HG02642 (cell line): Measurements from ENCODE around the gene IL1RAPL2.
"Not testable (repeated sequence)": the region's sequence is repeated elsewhere in the genome, so short reads cannot be mapped to it uniquely, and the experiment has no call there.

Experiments
- ATAC-seq: cut with Tn5 transposase; IDR thresholded peaks from one replicate; pipeline ENCODE4 v1.9.1; 2021; ENCODE audit warnings: mild to moderate bottlenecking; ENCODE audit not compliant: unreplicated experiment, poor library complexity

The IL1RAPL2 gene

DNA sequence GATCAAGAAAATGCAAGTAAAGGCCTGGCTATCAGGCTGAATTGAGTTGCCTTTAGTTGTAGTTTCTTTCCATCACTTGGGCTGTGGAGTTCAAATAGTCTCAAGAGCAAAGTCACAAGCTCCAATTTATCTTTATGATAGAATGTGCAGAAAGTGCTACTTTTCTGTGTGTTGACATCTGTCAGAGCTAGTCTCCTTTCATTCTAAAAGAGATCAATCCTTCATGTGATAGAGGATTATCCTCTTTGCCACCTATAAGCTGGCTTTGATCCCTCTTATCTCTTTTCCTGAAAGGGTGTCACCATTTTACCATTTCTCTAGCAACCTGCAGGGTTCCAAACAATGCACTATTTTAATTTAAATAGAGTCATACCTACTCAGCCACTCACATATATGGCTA lies 429.5 kb downstream of the IL1RAPL2 start:
- no peak for ATAC-seq

DNA sequence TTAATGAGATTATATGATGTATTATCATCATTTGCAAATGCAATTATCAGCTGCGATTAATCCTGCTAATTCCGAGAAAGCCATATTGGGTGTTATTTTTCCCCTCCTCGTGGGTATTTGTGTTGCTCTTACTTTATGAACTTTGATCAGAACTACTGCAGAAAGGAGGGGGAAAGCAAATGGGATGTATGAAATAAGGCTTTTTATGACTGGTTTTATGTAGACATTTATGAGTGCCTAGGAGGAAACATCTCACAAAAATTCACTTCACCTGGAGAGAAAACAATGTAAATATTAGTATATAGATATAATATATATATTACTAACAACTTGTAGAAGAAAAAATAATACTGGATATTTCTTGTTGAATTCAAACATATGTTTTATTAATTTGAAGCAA lies 440.1 kb downstream of the IL1RAPL2 start:
- ATAC-seq = no peak

GRCh38 chrX:105006996-105007395 lies 441.0 kb downstream of the IL1RAPL2 start:
- ATAC-seq = no peak

DNA sequence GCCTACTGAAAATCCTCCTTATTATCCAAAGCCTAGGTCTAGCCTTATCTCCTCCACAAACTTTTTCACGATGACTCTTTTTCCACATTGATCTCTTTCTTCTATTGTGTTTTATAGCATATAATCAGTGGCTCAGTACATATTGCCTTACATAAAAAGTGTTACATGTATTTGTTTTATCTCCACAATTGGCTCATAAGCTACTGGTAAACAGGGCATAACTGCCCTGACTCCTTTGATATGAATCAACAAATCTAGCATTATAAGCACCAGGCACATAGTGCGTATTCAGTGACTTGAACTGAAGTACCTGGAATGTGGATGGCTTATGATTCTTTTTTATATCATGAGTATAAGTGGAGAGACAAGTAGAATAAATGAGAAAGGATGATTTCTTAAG lies 447.7 kb downstream of the IL1RAPL2 start:
- no peak for ATAC-seq

GRCh38 chrX:105017641-105018040 lies 451.6 kb downstream of the IL1RAPL2 start:
- no peak for ATAC-seq

- ATAC-seq = no peak
These were observed 452.9 kb downstream of the IL1RAPL2 start for GRCh38 chrX:105018865-105019264.

GRCh38 chrX:105028962-105029361 lies 463.0 kb downstream of the IL1RAPL2 start:
- ATAC-seq = not testable (repeated sequence)

DNA sequence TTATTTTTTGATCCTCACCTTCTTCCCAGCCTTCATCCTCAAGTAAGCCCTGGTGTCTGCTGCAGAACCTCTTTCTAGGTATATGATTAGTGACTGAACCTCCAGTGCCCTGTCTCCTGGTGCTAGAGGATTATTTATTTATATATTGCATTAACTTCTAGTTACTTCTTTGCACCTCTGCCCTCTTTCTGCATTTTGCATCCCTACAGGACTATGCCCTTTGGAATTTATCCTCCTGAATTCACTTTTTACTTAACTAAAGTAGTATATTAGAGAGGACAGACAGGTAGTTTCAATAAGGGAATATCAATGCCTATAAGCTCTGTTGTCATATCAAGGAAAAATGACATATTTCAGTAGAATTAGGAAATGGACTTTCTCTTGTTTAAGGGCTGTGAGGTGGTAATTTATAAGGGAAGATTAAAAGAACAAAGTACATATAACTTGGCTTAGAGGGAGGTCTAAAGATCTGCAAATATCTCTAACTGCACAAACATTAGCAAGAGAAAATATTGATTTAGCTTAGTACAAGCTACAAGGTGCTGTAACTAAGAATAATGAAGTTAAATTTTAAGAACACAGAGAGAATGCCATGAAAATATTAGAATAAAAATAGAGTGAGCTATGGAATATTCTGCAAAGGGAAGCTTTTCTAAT lies 472.8 kb downstream of the IL1RAPL2 start:
- ATAC-seq = no peak

- no peak for ATAC-seq
These were observed 484.9 kb downstream of the IL1RAPL2 start for GRCh38 chrX:105050921-105051320.

GRCh38 chrX:105051364-105051763 lies 485.4 kb downstream of the IL1RAPL2 start:
- ATAC-seq = no peak

- no peak for ATAC-seq
These were observed 486.9 kb downstream of the IL1RAPL2 start for GRCh38 chrX:105052926-105053325.

DNA sequence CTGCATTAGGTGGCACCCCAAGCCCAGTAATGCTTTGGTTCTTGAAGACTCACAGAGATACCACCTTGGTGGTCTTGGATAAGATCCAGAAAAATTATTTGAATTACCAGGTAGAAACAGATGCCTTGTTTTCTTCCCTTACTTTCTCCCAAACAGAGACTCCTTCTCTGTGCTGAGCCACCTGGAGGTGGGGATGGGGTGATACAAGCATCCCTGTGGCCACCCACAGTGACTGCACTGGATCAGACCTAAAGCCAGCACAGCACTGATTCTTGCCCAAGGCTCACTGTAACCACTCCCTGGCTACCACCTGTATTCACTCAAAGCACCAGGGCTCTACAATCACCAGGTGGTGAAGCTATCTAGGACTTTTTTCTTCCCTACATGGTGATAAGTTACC lies 497.7 kb downstream of the IL1RAPL2 start:
- ATAC-seq = no peak

GRCh38 chrX:105098201-105098600 lies 532.2 kb downstream of the IL1RAPL2 start:
- ATAC-seq = no peak

GRCh38 chrX:105098812-105099211 lies 532.8 kb downstream of the IL1RAPL2 start:
- no peak for ATAC-seq

DNA sequence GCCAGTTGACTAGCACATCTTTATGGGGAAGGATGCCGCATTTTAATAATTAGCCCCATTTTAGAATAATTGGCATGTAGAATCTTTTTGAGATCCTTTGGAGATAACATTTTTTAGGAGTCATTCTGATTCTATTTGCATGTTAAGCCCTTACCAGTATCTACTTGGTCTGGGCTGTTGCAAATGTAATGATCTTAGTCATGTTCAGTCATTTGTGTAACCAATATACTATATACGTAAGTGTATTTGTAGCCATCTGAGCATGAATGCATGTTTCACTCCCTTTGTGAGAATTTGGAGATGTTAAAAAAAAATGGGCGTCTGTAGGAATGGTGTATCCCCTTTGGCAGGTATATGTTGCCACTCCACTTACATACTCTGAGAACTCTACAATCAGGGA lies 535.4 kb downstream of the IL1RAPL2 start:
- ATAC-seq = no peak

DNA sequence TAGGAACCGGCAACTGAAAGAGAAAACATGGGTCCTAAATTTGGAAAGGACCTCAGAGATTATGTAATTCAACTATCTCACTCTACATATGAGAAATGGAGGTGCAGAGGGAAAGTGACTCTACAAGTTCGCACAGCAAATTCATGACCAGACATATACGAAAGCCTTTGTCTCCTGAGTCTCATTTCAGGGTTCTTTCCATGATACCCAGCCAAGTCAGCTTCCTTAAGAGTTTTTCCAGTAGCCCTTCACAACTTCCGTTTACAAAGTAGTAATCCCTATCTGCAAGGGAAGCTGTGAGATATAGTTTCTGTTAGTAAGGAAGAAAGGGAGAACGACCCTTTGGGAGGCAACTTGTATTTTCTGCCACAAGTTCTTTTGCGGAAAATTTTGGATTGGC lies 543.9 kb downstream of the IL1RAPL2 start:
- ATAC-seq = no peak

GRCh38 chrX:105114554-105115130 lies 548.6 kb downstream of the IL1RAPL2 start:
- no peak for ATAC-seq

- ATAC-seq = not testable (repeated sequence)
These were observed 549.8 kb downstream of the IL1RAPL2 start for GRCh38 chrX:105115596-105116320.

GRCh38 chrX:105116486-105116885 lies 550.5 kb downstream of the IL1RAPL2 start:
- ATAC-seq = no peak

DNA sequence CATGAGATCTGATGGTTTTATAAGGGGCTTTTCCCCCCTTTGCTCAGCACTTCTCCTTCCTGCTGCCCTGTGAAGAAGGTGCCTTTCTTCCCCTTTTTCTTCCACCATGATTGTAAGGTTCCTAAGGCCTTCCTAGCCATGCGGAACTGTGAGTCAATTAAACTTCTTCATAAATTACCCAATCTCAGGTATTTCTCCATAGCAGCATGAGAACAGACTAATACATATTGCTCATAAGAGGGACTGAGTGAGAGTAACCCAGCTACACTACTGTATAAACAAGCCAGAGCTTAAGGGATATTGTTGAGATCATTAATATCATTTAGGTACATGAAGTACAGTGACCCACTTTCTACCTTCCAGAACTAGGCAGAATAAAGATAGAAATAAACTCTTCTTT lies 551.6 kb downstream of the IL1RAPL2 start:
- no peak for ATAC-seq

GRCh38 chrX:105120463-105120862 lies 554.5 kb downstream of the IL1RAPL2 start:
- ATAC-seq = no peak

- ATAC-seq = no peak
These were observed 555.2 kb downstream of the IL1RAPL2 start for GRCh38 chrX:105121186-105121585.
